ENCODE data around the gene CEACAM21. TPM values are rescaled to one million over a fixed set of nuclear protein-coding genes. Genes with fewer than 3 reads are reported as not detected.

Gene CEACAM21
- polyA plus RNA-seq, 3 donors: 1.5 to 2.4 (median 1.9) TPM

DNA sequence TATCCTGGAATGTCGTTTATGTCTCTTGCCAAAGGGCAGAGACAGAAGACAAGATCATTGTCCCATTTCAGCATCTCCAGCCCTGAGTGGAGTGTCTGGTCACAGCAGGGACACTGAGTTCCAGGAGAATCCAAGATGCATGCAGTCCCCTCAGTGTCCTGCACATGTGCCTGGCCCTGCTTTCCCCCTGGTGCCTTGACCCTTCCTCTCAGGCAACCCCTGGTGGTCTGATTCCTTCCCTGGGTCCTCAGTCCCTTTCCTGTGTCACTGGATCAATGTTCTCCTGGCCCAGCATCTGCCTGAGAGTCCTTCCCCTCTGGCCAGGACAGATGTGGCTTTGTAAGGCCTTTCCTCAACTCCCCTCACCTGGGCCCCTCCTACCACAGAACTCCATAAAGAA, 9.0 kb downstream of the CEACAM21 start:
- DNase-seq: no peak

DNA sequence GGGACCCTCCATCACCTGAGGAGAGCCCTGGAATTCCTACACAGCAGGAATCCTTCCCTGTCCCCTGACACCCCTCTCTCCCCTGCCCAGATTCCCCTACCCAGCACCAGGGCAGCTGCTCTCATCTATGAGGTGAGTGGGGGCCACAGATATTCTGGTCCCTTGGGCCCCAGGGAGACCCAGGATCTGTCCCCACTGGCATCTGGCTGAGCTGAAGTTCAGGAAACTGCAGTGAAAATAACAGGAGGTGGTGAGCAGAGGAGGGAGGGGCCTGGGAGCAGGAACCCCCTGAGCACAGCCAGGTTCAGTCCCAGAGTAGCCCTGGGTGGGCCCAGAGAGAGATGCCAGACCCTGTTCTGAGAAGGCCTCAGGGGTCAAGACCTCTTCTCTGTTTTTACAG, 10.1 kb downstream of the CEACAM21 start:
- no peak for DNase-seq

DNA sequence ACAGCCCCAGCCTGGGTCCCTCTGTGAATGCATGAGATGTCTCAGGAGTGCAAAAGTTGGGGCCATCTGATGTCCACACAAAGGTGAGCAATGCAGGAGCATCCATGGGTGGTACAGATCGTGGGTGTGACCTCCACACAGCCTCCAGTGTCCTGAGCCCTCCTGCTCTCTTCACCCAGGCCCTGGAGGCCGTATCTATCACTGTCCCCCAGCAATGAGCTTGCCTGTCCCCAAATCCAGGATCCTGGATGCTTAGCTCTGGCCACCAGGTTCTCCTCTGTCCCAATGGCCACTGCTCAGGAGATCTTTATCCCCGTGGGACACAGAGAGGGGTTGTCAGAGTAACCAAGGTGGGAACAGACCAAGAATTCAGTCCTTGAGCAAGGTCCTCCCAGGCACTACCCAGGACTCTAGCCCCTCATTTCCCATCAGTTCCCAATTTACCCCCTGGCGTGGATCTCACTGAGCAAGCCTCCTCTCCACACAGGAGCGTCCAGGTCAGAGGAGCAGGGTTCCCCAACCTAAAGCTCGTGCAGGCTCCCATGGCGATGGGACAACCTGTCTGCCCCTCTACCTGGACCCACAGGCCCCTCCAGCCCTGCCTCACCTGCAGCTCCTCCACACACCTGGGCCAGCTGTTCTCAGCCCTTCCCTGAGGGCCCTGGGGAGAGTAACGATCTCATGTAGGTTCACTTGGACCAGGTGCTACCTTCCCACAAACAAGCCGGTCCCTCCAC, 11.3 kb downstream of the CEACAM21 start:
- DNase-seq: no peak

DNA sequence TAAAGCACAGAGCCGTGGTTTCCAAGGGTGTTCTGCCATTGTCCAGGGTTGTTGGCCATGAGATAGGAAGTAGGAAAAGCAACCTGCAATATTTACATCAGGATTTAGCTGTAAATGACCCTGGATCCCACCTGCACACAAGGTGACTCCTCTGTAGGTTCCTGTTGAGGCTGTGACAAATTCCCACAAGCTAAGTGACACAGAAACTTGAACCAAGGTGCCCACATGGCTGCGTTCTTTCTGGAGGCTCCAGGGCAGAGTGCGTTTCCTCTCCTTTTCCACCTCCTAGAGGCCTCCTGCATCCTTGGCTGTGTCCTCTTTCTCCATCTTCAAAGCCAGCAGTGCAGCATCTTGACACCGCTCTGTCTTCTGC, 11.9 kb downstream of the CEACAM21 start:
- no peak for DNase-seq

DNA sequence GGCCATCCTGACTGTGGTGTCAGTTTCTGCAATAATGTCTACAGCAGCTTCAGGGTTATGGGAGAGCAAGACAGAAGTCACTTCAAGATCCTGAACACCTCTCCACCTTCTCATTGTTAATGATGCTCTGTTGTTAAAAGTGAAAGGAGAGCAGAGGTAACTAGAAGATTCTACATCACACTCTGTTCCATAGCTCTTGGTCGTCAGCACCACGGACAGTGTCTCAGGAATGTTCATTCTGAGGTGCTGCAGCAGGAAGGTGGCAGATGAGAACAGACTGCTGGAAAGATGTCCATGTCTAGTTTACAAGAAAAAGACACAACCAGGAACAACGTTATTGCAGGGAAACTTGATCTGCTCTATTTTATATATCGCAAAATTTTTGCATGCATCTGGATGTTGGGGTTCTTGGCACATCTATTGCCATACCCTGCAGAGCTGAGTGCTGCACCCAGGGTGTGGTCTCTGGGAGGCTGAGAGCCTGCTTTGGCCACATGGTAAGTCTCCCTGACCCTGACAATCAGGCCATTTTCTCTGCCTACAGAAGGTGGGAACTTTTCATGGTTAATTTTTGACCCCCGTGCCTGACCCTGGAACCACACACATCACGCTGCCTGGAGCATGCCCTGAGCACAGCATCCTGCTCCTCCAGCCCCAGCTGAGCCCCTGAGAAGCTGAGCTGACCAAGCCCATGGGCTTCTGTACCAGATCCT, 12.7 kb downstream of the CEACAM21 start:
- peak; percentile 52 for DNase-seq

DNA sequence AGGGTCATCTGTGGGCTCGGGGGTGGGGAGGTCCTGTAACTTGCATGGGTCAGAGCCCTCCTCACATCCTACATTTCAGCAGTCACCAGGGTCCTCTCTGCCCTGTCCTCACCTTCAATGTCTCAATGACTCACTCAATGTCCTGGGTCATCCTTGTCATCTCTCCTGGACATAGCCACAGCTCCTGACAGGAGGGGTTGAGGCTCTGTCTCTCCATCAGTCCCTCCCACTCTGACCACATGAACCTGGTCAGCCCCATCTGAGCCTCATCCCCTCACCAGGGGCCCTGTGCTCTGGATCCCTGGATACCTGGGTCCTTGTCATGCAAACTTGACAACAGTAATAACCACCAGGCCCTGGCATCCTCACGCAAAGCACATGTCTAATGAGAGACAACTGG, 13.4 kb downstream of the CEACAM21 start:
- DNase-seq: no peak

DNA sequence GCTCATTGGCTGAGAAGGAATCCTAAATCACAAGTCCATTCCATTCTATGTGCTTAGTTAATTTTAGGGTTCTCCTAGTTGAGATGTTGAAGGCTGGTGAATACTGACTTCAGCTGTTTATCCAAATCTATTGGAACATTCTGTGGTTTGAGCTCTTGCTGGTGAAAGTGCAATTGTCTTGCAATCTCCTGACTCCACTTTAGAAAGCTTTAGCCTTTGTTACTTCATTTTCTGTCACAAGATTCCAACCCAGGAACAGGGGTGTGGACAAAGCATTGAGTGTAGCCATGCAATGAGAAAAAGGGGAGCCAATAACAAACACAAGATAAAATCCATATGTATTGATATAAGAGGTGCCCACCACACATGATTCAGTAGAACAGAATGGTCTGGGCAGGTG, 15.0 kb downstream of the CEACAM21 start:
- DNase-seq: no peak

DNA sequence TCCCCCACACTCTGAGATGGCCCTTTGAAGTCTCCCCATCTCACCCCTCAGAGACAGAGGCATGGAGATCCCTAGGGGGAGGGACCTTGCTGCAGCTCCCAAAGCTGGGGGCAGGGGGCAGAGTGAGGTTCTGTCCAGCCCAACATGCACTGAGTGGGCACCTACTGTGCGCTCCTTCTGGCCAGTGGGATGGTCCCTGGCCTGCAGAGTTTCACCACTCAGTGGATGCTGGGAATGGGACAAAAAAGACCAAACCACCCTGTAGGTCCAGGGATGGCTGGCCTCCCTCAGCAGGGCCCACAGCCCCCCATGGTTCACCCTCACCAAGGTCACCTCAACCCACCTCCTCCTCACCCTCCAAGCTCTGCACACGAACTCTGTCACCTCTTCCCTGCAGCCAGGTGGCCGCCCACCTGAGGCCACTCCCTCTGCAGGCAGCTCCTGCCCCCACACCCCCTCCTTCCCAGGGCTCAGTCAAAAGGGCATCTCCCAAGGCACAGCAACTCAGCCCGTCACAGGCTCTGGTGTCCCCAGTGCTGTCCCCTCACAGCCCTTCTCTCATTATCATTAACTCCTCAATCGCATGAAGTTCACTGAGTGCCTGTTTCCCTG, 16.1 kb downstream of the CEACAM21 start:
- no peak for DNase-seq

DNA sequence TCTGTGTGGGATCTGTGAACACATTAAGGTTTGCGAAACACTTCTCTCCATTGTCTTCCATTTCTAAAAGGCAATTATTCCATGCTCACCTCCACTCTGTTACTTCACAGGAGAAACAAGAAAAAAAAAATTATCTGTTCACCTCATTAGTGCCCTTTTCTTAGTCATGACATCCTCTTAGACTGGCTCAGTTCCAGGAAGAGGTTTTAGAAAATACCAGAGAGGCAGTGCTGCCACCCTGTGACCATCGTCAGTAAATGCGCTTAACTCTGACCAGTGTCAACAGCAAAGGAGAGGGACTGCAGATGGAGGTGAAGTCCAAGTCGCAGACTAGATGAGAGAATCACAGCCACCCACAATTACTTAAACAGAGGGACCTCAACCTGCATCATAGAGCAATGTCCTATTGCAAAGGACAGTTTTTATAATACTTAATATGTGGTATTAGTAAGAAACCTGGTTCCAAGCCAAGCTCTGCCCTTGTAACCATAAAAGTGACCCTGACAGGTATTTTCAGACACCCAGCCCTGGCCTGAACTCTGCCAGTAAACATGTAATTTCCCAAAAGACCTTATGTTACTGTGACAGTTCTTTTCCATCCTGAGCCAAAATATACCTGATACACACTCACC, 19.4 kb downstream of the CEACAM21 start:
- DNase-seq: no peak

DNA sequence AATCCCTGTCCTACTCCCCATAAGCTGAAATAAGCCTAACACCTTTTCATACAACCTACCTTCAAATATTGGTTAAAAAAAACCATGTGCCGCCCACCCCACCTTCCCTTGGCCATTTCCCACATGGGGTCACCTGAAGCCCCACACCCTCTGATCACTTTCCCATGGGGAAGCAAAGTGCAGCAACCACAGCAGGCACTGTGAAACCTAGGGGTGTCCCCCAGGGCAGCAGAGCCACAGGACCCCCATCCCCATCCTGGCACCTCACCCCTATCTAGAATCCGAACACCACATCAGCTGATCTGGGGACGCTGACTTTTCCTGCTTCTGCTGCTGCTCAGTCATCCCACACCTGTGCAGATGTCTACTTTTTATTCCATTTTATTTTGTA, 19.9 kb downstream of the CEACAM21 start:
- no peak for DNase-seq

DNA sequence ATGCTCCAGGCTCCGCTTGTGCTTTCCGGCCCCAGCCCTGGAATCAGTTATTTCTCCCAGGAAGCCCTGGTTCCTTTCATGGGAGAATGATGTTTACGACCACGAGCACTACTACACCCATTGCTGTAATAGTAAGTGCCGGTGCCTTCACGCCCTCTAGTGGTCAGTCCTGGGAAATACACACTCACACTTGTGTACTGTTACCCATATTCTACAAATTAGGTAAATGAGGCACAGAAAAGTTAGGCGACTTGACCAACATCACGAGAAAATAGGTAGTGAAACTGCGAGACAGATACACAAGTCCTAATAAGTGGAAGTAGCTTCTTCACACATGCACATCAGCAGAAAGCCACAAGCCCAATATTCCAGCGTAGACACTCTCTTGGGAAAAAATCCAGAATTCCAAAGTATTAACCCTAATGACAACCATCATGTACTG, 21.7 kb downstream of the CEACAM21 start:
- DNase-seq: peak; percentile 22

DNA sequence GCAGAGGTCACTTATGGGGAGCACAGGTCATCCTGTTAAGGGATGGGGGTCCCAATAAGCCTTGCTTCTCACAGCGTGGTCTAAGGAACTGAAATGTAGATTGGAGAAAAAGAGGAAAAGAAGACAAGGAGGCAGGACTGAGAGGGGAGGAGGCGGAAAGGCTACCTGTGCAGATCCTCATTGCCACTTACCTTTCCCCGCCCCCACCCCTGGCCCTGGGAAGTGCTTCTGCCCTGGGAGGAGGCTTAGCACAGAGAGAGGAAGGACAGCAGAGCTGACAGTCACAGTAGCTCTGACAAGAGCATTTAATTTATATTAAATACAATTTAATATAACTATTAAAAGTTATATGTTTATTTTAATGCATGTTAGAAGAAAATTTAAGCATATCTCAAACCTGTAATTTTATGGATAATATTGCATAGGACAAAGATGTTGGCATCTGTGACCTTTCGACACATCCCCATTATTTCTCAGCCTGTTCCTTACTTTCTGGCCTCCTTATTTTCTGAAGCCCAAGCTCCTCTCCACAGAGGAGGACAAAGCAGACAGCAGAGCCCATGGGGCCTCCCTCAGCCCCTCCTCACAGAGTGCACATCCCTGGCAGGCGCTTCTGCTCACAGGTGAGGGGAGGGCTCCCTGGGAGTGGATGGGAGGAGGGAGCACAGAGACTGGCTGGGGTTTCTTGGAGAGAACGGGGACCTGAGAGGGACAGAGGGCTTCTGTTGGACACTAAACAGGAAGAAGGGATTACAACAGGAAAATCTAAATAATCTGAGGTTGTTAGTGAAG, 23.4 kb downstream of the CEACAM21 start:
- no peak for DNase-seq

DNA sequence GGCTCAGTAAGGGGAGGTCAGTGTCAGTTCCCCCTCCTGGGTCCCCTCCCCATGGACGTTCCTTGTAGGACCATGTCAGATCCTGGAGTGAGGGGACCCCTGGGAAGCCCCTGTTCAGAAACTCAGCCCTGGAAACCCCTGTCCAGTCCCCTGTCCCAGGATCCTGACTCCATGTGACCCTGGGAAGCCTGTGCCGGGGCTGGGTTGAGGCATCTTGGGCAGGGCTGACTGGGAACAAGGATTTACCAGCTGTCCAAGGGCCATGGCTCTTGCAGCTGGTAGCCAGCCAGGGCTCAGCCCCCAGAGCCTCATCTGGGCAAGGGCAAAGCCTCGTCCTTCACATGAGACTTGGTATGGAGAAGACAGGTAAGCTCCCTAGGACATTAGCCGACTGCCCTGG, 25.8 kb downstream of the CEACAM21 start:
- no peak for DNase-seq

DNA sequence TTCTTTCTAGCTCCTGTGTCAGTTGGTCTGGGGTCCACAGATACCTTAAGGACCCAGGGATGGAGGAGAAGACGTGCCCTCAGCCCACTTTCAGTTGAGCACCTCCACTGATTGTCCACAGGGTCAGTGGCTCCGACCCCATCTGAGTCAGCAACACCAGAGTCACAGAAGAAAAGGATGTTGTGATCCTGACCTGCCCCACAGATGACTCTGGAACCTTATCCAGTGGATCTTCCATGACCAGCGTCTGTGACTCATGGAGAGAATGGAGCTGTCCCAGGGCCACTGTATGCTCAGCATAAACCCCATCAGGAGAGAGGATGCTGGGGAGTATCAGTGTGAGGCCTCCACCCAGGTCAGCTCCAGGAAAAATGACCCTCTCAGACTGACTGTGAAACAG, 28.9 kb downstream of the CEACAM21 start:
- DNase-seq: no peak

DNA sequence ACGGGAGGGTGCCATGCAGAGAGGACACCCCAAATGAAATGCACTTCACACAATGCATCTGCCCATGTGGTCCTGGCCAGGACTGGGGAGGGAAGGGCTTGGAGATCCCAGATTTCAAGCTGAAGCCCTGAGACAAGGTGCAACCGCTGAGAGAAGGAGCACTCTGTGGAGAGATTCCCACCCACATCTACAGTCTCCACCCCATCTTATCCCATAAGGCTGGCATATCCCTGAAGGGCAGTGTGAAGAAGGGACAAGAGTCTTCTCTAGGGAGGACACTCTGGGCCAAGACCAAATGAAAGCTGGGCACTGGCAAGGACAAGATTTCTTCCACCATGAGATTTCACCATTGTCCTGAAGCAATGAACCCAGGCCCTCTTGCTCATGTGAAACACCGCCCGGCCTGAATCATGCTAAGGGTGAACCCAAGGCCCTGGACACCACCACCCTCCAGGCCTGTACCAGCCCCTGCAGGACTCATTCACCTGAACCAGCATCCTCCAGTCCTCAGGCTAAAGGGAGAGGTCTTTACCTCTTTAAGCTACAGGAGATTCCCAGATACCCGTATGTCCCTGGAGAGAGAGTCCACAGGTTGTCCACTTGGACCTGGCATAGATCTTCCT, 30.4 kb downstream of the CEACAM21 start:
- DNase-seq: no peak

DNA sequence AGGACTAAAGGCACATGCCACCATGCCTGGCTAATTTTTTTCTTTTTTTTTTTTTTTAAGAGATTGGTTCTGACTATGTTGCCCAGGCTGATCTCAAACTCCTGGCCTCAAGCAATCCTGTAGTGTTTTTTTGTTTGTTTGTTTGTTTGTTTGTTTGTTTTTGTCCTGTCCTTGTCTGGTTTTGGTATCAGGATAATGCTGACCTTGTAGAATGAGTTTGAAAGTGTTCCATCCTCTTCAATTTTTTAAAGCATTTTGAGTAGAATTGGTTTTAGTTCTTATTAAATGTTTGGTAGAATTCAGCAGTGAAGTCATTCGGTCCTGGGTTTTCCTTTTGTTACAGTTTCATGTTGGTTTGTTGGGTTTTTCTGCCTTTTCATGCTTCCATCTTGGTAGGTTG, 31.7 kb downstream of the CEACAM21 start:
- no peak for DNase-seq

DNA sequence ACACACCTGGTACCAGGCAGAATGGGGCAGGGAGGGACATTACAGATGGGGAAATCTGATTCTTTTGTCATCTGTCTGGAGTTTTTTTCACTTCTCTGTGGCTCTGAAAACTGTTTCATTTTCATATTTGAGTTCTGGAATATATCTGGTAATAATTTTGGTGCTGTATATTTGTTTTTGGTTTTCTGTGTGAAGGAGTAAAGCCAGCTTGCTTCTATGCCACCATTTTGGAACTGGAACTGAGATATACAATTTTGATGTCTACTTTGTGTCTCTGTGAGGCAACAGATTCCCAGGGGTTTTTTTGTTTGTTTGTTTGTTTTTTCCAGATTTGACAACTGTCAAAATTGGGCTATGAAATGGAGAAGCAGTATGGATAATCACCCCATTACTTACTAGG, 34.8 kb downstream of the CEACAM21 start:
- DNase-seq: no peak

DNA sequence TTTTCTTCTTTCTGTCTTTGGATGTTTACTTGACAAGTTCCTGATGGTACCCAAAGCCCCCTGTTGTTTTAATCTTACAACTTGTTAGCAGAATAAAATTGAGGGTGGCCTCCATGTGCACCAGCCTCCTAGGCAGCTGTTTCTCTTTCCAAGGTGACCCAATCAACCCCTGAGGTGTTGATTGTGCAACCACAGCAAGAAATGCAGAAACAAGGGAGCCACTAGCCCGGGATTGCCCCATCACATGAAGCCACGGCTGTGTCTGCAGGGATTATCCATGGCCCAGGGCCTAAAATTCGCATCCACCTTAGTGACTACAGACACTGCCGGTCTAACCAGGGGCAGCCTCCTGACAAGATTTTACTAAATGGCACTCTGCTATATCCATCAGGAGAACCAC, 36.5 kb downstream of the CEACAM21 start:
- no peak for DNase-seq

DNA sequence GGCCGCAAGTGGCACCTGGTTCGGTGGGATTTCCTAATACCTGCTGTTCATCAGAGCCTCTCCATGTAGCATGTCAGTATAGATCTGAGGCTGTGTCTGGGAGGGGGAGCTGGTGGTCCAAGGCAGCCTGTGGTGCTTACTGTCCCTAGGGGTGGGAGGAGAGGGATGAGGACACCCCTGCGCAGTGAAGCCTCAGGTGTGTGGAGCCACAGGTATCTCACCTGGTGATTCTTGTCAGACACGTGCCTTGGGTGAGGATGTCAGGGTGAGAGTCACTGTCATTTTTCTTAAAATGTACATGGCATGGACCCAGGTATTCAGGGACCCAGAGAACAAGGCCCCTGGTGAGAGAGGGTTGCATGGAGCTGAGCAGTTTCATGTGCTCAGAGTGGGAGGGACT, 39.2 kb downstream of the CEACAM21 start:
- no peak for DNase-seq

DNA sequence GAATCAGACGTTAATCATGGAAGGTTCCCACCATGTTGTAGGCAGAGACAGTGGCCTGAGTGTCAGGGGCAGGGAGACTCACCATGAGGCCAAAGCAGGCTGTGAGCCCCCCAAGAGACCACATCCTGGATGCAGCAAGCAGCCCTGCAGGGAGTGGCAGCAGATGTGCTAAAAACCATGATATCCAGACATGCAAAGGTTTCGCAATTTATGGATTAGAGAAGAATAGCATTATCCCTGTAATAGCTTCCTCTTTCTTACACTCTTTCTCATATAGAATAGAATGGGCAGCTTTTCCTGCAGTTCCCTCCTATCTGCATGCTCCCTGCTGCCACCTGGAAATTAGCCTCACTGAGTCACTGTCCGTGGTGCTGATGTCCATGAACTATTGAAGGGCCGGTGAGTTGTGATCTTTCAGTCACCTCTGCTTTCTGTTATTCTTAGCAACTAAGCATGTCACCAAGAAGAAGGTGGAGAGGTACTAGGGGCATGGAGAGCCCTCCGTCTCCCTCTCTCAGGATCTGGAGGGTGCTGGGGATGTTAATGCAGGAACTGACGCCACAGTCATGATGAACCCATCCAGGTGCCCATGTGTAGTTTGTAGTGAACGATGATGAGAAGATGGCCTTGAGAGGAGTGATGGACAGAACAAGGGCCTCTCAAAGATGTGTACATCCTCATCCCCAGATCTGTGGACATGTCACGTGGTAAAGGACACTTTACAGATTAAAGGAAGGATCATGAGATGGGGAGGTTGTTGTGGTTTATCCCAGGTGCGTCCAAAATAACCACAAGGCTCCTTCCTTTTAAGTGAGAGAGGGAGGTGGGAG, 41.0 kb downstream of the CEACAM21 start:
- peak; percentile 23 for DNase-seq

Measured in renal pelvis (tissue), 4 donors.